ENCODE results near the gene HMGCS1.

DNA sequence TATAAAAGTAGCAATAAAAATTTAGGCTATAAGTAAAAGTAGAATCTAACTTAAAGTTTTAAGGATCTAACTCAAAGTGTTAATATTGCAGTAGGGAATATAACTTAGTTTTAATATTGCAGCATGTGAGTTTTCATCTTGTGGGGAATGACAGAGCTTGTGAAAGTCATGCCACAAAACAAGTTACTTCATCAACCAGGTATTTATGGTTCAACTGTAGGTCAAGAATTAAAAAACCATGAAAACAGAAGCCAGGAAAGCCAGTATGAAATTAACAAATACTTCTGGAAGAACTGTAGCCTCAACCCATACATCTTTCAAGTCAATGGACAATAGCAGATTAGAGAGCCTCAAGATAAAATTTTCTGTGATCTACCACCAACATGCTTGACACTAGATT, 19.0 kb downstream of the HMGCS1 start:
- TF ChIP-seq, protein P1, sequence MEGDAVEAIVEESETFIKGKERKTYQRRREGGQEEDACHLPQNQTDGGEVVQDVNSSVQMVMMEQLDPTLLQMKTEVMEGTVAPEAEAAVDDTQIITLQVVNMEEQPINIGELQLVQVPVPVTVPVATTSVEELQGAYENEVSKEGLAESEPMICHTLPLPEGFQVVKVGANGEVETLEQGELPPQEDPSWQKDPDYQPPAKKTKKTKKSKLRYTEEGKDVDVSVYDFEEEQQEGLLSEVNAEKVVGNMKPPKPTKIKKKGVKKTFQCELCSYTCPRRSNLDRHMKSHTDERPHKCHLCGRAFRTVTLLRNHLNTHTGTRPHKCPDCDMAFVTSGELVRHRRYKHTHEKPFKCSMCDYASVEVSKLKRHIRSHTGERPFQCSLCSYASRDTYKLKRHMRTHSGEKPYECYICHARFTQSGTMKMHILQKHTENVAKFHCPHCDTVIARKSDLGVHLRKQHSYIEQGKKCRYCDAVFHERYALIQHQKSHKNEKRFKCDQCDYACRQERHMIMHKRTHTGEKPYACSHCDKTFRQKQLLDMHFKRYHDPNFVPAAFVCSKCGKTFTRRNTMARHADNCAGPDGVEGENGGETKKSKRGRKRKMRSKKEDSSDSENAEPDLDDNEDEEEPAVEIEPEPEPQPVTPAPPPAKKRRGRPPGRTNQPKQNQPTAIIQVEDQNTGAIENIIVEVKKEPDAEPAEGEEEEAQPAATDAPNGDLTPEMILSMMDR (IDR thresholded peaks at IDR 0.05), result no peak
- TF ChIP-seq POLR2A (IDR thresholded peaks at IDR 0.05), result no peak
